Coronary artery (tissue), 2 donors: Measurements from ENCODE around the gene CACNA1E.

ENCODE experiments used
- DNase-seq: peaks from one replicate; pipeline ENCODE4 v3.0.0-alpha.2; 2017; ENCODE audit warnings: low spot score
- H3K27ac ChIP-seq, 2 donors: fragments of 200-600 bp; sonication (generic); one replicate each; pipeline ENCODE4 v1.5.1; 2016 to 2019
- H3K4me3 ChIP-seq: fragments of 200-600 bp; sonication (generic); 2 replicates; pipeline ENCODE4 v1.5.1; 2016; ENCODE audit warnings: mild to moderate bottlenecking, moderate library complexity
- TF ChIP-seq, protein P1 (sequence below): fragments of 200-600 bp; sonication (generic); IDR thresholded peaks from one replicate; pipeline ENCODE4 v1.5.1; 2019; ENCODE audit warnings: antibody characterized with exemption

CACNA1E gene

GRCh38 chr1:181607524-181607923 lies 124.2 kb downstream of the CACNA1E start:
- TF ChIP-seq, protein P1, sequence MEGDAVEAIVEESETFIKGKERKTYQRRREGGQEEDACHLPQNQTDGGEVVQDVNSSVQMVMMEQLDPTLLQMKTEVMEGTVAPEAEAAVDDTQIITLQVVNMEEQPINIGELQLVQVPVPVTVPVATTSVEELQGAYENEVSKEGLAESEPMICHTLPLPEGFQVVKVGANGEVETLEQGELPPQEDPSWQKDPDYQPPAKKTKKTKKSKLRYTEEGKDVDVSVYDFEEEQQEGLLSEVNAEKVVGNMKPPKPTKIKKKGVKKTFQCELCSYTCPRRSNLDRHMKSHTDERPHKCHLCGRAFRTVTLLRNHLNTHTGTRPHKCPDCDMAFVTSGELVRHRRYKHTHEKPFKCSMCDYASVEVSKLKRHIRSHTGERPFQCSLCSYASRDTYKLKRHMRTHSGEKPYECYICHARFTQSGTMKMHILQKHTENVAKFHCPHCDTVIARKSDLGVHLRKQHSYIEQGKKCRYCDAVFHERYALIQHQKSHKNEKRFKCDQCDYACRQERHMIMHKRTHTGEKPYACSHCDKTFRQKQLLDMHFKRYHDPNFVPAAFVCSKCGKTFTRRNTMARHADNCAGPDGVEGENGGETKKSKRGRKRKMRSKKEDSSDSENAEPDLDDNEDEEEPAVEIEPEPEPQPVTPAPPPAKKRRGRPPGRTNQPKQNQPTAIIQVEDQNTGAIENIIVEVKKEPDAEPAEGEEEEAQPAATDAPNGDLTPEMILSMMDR: no peak
- DNase-seq: no peak
- Histone ChIP-seq H3K27ac (no peak overlapping the region), H3K4me3 (no peak overlapping the region)

- DNase-seq: no peak
- H3K4me3 ChIP-seq: no peak overlapping the region
- no peak overlapping the region for H3K27ac ChIP-seq
- TF ChIP-seq, protein P1: no peak
These were observed 125.1 kb downstream of the CACNA1E start for GRCh38 chr1:181608386-181608785.

DNA sequence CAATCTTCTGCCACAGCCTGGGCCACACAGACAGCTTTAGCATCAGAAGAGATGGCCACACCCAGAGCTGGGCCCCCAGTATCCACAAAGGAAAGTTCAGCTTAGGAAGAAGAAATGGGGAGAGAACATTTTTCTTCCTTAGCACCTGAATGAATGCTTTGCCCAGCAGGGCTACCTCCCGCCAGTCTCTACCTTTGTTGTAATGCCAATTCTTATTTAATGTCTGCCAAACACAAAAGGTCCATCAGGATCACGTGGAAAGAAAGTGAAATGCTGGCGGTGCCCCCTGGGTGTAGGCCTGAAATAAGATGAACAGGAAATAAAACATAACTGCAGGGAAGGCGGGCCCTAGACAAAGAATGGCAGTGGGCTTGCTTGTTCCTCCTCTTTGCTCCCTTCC lies 125.6 kb downstream of the CACNA1E start:
- no peak for DNase-seq
- Histone ChIP-seq H3K27ac (no peak overlapping the region), H3K4me3 (no peak overlapping the region)
- TF ChIP-seq, protein P1: no peak

GRCh38 chr1:181612100-181612499 lies 128.8 kb downstream of the CACNA1E start:
- TF ChIP-seq, protein P1: no peak
- DNase-seq: no peak
- Histone ChIP-seq H3K27ac (no peak overlapping the region), H3K4me3 (no peak overlapping the region)

GRCh38 chr1:181618559-181618958 lies 135.2 kb downstream of the CACNA1E start:
- no peak overlapping the region for H3K4me3 ChIP-seq
- TF ChIP-seq, protein P1: no peak
- DNase-seq: no peak

DNA sequence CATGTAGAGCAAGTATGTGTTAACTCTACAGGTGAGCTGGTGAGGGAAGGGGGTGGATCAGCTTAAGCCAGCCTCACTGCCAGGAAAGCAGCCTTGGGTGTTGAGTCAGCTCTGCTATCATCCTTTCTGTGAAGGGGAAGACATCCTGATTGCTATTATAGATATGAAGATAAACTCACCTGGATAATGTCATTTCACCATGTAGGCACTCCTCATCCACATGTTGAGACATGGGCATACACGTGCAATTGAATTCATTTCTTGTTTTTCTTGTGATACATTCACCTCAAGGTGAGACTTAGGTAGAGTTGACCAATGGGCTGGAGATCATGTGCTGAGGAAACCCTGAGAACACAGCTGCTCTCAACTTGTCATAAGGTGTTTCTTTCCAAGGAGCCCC lies 136.9 kb downstream of the CACNA1E start:
- Histone ChIP-seq H3K4me3 (no peak overlapping the region), H3K27ac (no peak overlapping the region)
- TF ChIP-seq, protein P1: no peak
- DNase-seq: no peak

More at GRCh38 chr1:181618559-181618958, 135.2 kb downstream of the CACNA1E start:
- H3K27ac ChIP-seq: no peak overlapping the region

- Histone ChIP-seq H3K4me3 (no peak overlapping the region), H3K27ac (no peak overlapping the region)
- DNase-seq: no peak
- TF ChIP-seq, protein P1: no peak
These were observed 140.5 kb downstream of the CACNA1E start for GRCh38 chr1:181623850-181624249.
